Measurements from ENCODE around the gene IFRD1.
A peak's percentile ranks its signal among the peaks of the same experiment; 100 is the strongest.
"Not testable (repeated sequence)": the region's sequence is repeated elsewhere in the genome, so short reads cannot be mapped to it uniquely, and the experiment has no call there.

IFRD1 gene

GRCh38 chr7:112444505-112444904, 5.8 kb upstream of the IFRD1 start:
- DNase-seq, result no peak

- DNase-seq, result no peak
These were observed 3.8 kb upstream of the IFRD1 start for GRCh38 chr7:112446431-112446830.

- no peak for DNase-seq
These were observed 2.9 kb upstream of the IFRD1 start for GRCh38 chr7:112447406-112447805.

- DNase-seq, result no peak
These were observed 1.9 kb upstream of the IFRD1 start for GRCh38 chr7:112448381-112448780.

GRCh38 chr7:112448891-112449290, 1.4 kb upstream of the IFRD1 start:
- no peak for DNase-seq

- peak; percentile 38 for DNase-seq
These were observed 907 bp upstream of the IFRD1 start for GRCh38 chr7:112449353-112449752.

- DNase-seq, result peak; percentile 80
These were observed 824 bp downstream of the IFRD1 start for GRCh38 chr7:112450807-112451761.

- no peak for DNase-seq
These were observed 2.0 kb downstream of the IFRD1 start for GRCh38 chr7:112452102-112452888.

GRCh38 chr7:112453505-112454171, 3.4 kb downstream of the IFRD1 start:
- no peak for DNase-seq

GRCh38 chr7:112454191-112454590, 3.9 kb downstream of the IFRD1 start:
- DNase-seq, result not testable (repeated sequence)

- no peak for DNase-seq
These were observed 9.4 kb downstream of the IFRD1 start for GRCh38 chr7:112459645-112460044.

- DNase-seq, result no peak
These were observed 12.0 kb downstream of the IFRD1 start for GRCh38 chr7:112462236-112462635.

GRCh38 chr7:112467867-112468266, 17.6 kb downstream of the IFRD1 start:
- no peak for DNase-seq

- no peak for DNase-seq
These were observed 19.9 kb downstream of the IFRD1 start for GRCh38 chr7:112470194-112470593.

- DNase-seq, result no peak
These were observed 26.3 kb downstream of the IFRD1 start for GRCh38 chr7:112476390-112477052.

- no peak for DNase-seq
These were observed 31.0 kb downstream of the IFRD1 start for GRCh38 chr7:112481121-112481736.

- no peak for DNase-seq
These were observed 31.8 kb downstream of the IFRD1 start for GRCh38 chr7:112481833-112482670.

GRCh38 chr7:112484671-112485167, 34.5 kb downstream of the IFRD1 start:
- DNase-seq, result no peak

- DNase-seq, result no peak
These were observed 35.5 kb downstream of the IFRD1 start for GRCh38 chr7:112485766-112486165.

GRCh38 chr7:112487457-112488263, 37.4 kb downstream of the IFRD1 start:
- DNase-seq, result no peak
